SK-N-MC (cell line): ENCODE results near the gene IL3RA.

Source experiments
- EZH2 ChIP-seq: fragments of 200-600 bp; sonication (generic); IDR thresholded peaks from one replicate; pipeline ENCODE4 v1.6.1; 2017; ENCODE audit warnings: antibody characterized with exemption
- FOXP2 ChIP-seq: optimal IDR thresholded peaks from 2 replicates; pipeline ENCODE3; 2011; ENCODE audit warnings: mild to moderate bottlenecking, moderate library complexity; ENCODE audit not compliant: insufficient read depth; ENCODE audit errors: extremely low read length, control extremely low read depth
- POLR2AphosphoS5 ChIP-seq: IDR thresholded peaks from 2 replicates; pipeline ENCODE4 v1.6.1; 2012; ENCODE audit warnings: mild to moderate bottlenecking, low read depth, low read length, borderline replicate concordance

- TF ChIP-seq POLR2AphosphoS5 (no peak), EZH2 (no peak), FOXP2 (no peak)
Observed at GRCh38 chrX:1423215-1423614, 86.6 kb downstream of the IL3RA start.
